GM12865 (cell line): ENCODE data around the gene CTTNBP2.
A peak's percentile ranks its signal among the peaks of the same experiment; 100 is the strongest.

Experiments
- DNase-seq: peaks from one replicate; pipeline ENCODE4 v3.0.0; 2010; ENCODE audit warnings: low read depth
- H3K4me3 ChIP-seq: 2 replicates; pipeline ENCODE4 v1.5.1; 2011; ENCODE audit warnings: mild to moderate bottlenecking, low read depth, low read length, control low read depth
- CTCF ChIP-seq: IDR thresholded peaks from 2 replicates; pipeline ENCODE4 v1.5.1; 2011; ENCODE audit warnings: low read length, control low read depth, low read depth, inconsistent platforms; ENCODE audit not compliant: insufficient read depth; ENCODE audit errors: missing control alignments

Gene CTTNBP2

GRCh38 chr7:117771756-117772155, 101.5 kb downstream of the CTTNBP2 start:
- H3K4me3 ChIP-seq = no peak overlapping the region
- no peak for DNase-seq
- TF ChIP-seq CTCF = no peak

GRCh38 chr7:117769085-117769484, 104.2 kb downstream of the CTTNBP2 start:
- peak; percentile 28 for DNase-seq
- no peak overlapping the region for H3K4me3 ChIP-seq
- TF ChIP-seq CTCF = no peak

GRCh38 chr7:117767951-117768350, 105.3 kb downstream of the CTTNBP2 start:
- TF ChIP-seq CTCF = no peak
- no peak for DNase-seq
- no peak overlapping the region for H3K4me3 ChIP-seq

- TF ChIP-seq CTCF = no peak
- no peak for DNase-seq
- H3K4me3 ChIP-seq = no peak overlapping the region
These were observed 106.3 kb downstream of the CTTNBP2 start for GRCh38 chr7:117766913-117767312.

GRCh38 chr7:117764031-117764430, 109.2 kb downstream of the CTTNBP2 start:
- no peak overlapping the region for H3K4me3 ChIP-seq
- no peak for TF ChIP-seq CTCF
- DNase-seq = no peak

GRCh38 chr7:117762055-117762454, 111.2 kb downstream of the CTTNBP2 start:
- no peak for TF ChIP-seq CTCF
- no peak overlapping the region for H3K4me3 ChIP-seq
- DNase-seq = no peak

GRCh38 chr7:117759950-117760640, 113.1 kb downstream of the CTTNBP2 start:
- no peak for TF ChIP-seq CTCF
- H3K4me3 ChIP-seq = no peak overlapping the region
- DNase-seq = no peak
